ENCODE results near the gene NAT14. TPM values are rescaled to one million over a fixed set of nuclear protein-coding genes. Genes with fewer than 3 reads are reported as not detected.
A peak's percentile ranks its signal among the peaks of the same experiment; 100 is the strongest.

NAT14 gene
- total RNA-seq, 2 experiments from 2014 or later = 28.3 to 29.1 TPM

- Histone ChIP-seq H2AFZ (ENCODE audit: low read length) (no peak overlapping the region), H3K9me2 (ENCODE audit: insufficient read depth, low read length) (no peaks in the 10 kb centered on the region), H3K4me1 (ENCODE audit: insufficient read depth, low read length, poor library complexity, severe bottlenecking) (peaks cover 33% of the 10 kb centered on the region), H3K9me3 (ENCODE audit: low read length) (no peaks in the 10 kb centered on the region), H3K4me2 (ENCODE audit: low read length) (peak overlapping the region; percentile 78), H3K36me3 (ENCODE audit: insufficient read depth, low read length) (no peaks in the 10 kb centered on the region; the same call in 1 of the 2 replicates), H4K20me1 (ENCODE audit: insufficient read depth, low read length) (no peaks in the 10 kb centered on the region), H3K79me2 (ENCODE audit: insufficient read depth, low read depth, low read length) (no peaks in the 10 kb centered on the region), H3K4me3 (ENCODE audit: low read depth, low read length, poor library complexity, severe bottlenecking) (peak overlapping the region; percentile 76), H3K27ac (ENCODE audit: low read depth, low read length, poor library complexity, severe bottlenecking) (peak overlapping the region; percentile 50)
- intact Hi-C loops (cut with micrococcal nuclease; ENCODE audit: unreplicated experiment) = no loop called here
- CTCF ChIA-PET (ENCODE audit: unreplicated experiment) = no interaction called here
- TF ChIP-seq, protein P1, sequence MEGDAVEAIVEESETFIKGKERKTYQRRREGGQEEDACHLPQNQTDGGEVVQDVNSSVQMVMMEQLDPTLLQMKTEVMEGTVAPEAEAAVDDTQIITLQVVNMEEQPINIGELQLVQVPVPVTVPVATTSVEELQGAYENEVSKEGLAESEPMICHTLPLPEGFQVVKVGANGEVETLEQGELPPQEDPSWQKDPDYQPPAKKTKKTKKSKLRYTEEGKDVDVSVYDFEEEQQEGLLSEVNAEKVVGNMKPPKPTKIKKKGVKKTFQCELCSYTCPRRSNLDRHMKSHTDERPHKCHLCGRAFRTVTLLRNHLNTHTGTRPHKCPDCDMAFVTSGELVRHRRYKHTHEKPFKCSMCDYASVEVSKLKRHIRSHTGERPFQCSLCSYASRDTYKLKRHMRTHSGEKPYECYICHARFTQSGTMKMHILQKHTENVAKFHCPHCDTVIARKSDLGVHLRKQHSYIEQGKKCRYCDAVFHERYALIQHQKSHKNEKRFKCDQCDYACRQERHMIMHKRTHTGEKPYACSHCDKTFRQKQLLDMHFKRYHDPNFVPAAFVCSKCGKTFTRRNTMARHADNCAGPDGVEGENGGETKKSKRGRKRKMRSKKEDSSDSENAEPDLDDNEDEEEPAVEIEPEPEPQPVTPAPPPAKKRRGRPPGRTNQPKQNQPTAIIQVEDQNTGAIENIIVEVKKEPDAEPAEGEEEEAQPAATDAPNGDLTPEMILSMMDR (conservative IDR thresholded peaks at IDR 0.05; ENCODE audit: low read length) = no peak
- TF ChIP-seq EZH2phosphoT487 (IDR thresholded peaks at IDR 0.05; ENCODE audit: borderline replicate concordance, low read depth, low read length) = no peak
- POLR2A ChIA-PET = no interaction called here
- no peak for DNase-seq (ENCODE audit: low spot score)
- BruUV-seq (replicated peaks) = no TSS peak
Observed at GRCh38 chr19:55486043-55486970, 1.3 kb downstream of the NAT14 start.

DNA sequence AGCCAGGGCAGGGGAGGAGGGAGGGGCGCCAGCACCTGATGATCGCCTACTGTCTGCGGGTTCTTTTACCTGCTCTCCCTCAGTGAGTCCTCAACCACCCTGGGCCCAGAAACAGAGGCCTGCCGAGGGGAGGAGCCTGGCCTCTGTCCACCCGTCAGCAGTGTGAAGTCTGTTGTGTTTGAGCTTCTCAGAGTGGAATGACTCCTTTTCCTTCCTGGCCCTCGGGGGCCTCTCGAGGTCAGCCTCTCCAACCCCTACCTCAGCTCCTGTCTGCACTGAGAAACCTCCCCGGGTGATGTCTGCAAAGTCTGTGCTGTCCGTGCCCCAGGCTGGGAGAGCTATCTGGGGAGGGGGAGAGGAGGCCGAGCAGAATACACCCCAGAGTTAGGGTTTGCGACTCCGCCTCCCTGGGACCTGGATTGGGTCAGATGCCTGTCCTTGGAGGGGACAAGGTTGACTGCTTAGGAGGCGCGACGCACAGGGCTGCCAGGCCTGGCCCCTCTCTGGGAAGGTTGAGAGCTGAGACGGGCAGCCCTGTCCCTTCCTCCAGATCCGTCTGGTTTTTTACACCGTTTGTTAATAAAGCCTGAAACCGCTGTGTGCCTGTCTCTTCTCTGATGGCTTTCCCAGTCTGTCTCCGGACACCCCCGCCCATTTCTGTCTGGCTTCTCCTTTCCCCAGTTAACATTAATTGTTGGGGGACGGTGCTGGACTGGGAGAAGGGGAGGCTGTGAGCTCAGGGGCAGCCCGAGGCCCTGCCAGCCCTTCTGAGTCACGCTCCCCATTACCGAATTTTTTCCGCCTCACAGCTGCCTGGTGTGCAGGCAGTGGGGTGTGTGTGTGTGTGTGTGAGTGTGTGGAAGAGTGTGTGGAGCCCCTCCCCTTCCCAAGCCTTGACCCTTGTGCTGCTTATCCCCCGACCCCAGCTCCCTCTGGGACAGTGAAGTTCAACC lies 2.3 kb downstream of the NAT14 start:
- Histone ChIP-seq H3K4me3 (ENCODE audit: low read depth, low read length, poor library complexity, severe bottlenecking) (no peak overlapping the region), H2AFZ (ENCODE audit: low read length) (no peak overlapping the region), H3K4me2 (ENCODE audit: low read length) (peak overlapping the region; percentile 29), H3K27ac (ENCODE audit: low read depth, low read length, poor library complexity, severe bottlenecking) (no peak overlapping the region), H3K9me3 (ENCODE audit: low read length) (no peaks in the 10 kb centered on the region), H4K20me1 (ENCODE audit: insufficient read depth, low read length) (no peaks in the 10 kb centered on the region), H3K79me2 (ENCODE audit: insufficient read depth, low read depth, low read length) (no peaks in the 10 kb centered on the region), H3K9me2 (ENCODE audit: insufficient read depth, low read length) (no peaks in the 10 kb centered on the region), H3K4me1 (ENCODE audit: insufficient read depth, low read length, poor library complexity, severe bottlenecking) (peaks cover 33% of the 10 kb centered on the region), H3K36me3 (ENCODE audit: insufficient read depth, low read length) (no peaks in the 10 kb centered on the region; the same call in 1 of the 2 replicates)
- ChIA-PET CTCF (ENCODE audit: unreplicated experiment) (no interaction called here), POLR2A (no interaction called here)
- no TSS peak for BruUV-seq (replicated peaks)
- no peak for DNase-seq (ENCODE audit: low spot score)
- TF ChIP-seq, protein P1 (conservative IDR thresholded peaks at IDR 0.05; ENCODE audit: low read length) = no peak
- TF ChIP-seq EZH2phosphoT487 (IDR thresholded peaks at IDR 0.05; ENCODE audit: borderline replicate concordance, low read depth, low read length) = no peak
- intact Hi-C loops (cut with micrococcal nuclease; ENCODE audit: unreplicated experiment) = no loop called here

Data from OCI-LY7 (cell line).